ENCODE measurements around the gene AP4M1.
"Not testable (repeated sequence)": the region's sequence is repeated elsewhere in the genome, so short reads cannot be mapped to it uniquely, and the experiment has no call there.

AP4M1 gene

DNA sequence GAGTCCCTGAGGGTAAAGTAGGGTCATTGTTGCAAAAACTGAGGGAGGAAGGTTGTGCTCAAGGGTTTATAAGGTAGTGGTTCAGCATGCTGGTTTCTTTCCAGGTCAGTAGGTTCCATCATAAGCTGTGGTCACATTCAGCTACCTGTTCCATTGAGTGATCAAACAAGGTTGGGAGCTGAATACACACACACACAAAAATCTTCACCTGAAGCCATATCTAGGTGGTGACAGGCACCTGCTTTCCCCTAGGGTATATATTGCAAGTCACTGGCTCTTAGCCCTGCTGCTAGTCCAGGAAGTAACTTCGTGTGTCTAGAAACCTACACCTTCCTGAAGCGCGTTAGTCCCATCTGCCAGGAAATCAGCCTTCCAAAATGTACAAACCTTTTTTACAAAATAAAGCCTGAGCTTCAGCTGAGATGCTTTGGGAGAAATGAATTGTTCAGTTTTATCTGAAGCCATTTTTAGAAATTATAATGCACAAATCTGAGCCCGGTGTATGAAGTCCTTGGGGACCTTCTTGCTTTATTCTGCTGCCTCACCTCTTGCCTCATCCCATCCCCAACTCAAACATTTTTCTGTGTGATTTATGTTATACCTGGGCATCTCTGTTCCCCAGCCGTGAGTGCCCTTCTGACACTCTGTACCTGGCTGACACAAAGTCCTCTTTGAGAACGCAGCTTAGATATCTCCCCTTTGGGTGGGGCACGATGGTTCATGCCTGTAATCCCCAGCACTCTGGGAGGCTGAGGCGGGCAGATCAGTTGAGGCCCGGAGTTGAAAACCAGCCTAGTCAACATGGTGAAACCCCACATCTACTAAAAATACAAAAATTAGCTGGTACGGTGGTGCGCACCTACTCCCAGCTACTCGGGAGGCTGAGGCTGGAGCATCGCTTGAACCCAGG lies 36.7 kb downstream of the AP4M1 start:
- FAIRE-seq: no peak

DNA sequence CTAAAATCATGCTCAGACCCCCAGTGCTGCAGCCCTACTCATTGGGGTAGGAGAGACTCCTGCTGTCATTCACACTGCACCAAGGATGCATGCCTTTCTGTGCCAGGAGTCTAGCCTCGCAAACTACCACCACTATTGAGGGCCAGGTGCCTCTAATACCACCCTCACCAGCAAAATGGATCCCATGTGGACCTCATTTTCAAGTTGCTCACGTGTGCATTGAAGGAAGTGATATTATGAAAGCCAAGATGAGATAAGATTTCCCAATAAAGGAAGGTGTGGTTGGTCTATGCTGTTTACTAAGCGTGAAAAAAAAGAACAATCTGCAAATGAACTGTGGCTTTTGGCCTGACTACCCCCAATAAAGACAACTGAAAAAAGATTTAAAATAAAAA lies 40.1 kb downstream of the AP4M1 start:
- FAIRE-seq: no peak

GRCh38 chr7:100142461-100142860 lies 41.0 kb downstream of the AP4M1 start:
- no peak for FAIRE-seq

GRCh38 chr7:100146350-100146749 lies 44.9 kb downstream of the AP4M1 start:
- not testable (repeated sequence) for FAIRE-seq

- FAIRE-seq: no peak
Observed at GRCh38 chr7:100147278-100147677, 45.8 kb downstream of the AP4M1 start.

DNA sequence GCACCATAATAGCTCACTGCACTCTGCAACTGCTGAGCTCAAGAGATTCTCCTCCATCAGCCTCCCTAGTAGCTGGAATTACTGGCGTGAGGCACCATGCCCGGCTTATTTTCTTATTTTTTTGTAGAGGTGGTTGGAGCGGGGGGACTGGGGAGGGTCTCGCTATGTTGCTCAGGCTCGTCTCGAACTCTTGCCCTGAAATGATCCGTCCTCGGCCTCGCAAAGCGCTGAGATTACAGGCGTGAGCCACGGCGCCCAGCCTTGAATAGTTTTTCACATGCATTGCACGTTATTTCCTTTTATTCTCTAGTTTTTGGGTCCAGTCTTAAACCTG lies 46.7 kb downstream of the AP4M1 start:
- no peak for FAIRE-seq

- FAIRE-seq: peak; percentile 94
Observed at GRCh38 chr7:100148559-100149328, 47.3 kb downstream of the AP4M1 start, which contains the start of gene LAMTOR4. Gene LAMTOR4 (plus strand): TSS chr7:100148918. CDS start chr7:100148973, 55 bp downstream.

DNA sequence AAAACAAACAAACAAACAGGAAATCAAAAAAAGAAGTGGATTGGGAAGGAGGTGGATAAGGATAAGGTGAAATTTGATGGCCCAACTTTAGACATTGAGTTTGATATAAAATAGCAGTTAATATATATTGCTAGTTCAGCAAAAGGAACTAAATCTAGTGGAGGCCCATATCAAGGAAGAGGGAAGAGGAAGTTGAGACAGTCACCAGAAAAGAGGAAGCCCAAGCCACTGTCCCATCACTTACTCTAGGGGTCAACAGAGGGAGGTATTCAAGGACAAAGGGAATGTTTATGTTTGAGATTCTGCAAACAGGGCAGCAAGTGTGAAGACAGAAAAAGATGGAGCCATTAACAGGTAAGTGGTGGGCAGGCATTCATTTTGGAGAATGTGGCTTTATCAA lies 51.0 kb downstream of the AP4M1 start:
- FAIRE-seq: no peak

- FAIRE-seq: no peak
Observed at GRCh38 chr7:100152937-100153666, 51.7 kb downstream of the AP4M1 start.

GRCh38 chr7:100153708-100154535 lies 52.5 kb downstream of the AP4M1 start:
- FAIRE-seq: no peak

- no peak for FAIRE-seq
Observed at GRCh38 chr7:100154651-100155491, 53.4 kb downstream of the AP4M1 start.

DNA sequence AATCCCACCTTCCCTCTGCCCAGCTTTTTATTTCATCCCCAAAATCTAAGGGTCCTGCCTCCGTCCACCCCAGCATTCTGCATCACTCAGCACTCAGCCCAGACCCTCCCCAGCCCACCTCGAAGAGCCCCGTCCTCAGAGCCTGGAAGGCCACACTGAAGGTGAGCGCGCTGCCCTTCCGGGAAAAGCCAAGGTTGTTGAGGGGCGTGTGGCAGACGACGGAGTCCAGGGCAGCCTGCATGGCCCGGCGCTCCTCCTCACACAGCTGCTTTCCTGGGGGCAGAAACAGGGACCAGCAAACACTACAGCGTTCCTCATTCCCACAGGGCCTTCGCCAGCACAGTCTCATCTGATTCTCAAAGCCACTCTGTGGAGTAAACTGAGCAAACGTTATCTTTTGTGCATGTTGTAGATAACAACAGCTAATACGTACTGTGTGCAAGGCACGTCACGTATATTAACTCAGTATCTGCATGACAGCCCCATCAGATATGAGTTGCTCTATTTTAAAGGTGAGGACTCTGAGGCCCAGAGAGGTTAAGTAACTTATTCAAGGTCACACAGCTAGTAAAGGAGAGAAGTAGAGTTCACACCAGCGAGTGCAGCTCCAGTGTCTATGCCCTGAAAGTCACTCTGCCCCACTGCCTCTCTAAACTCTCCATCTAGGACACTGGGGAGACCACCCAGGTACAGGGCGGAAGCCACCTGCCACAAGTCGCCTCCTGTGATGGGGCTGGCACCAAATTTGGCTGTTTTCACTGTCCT lies 54.3 kb downstream of the AP4M1 start:
- FAIRE-seq: no peak

DNA sequence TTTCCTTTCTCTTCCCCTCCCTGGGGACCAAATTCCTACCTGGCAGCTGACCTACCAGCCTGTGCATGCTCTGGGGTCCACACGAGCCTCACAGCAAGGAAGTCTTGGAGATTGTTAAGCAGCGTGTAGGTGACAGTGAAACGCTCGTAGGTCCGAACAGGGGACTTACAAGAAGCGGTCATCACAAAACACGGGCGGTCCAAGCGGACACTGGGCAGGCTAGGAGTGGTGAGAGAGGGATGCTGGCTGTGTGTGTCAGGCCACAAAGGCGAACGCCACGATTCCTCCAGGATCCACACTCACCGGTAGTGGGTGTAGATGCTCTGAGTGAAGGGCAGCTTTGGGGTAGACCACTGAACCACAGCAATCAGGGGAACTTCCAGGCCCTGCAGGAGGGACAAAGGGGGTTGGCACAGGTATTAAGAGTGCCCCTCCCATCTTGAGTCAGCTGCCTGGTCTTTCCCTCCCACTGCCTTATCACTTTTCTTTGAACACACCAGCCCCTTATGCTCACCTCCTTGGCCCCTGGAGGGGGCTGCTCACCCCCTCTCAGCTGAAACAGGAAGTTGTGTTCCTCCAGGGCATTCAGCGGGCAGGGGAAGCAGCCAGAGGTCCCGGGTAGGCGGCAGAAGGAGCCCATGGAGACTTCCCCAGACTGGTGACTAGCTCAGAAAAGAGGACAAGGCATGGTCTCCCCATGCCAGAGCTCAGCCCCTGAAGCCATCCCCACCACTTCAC lies 55.1 kb downstream of the AP4M1 start:
- FAIRE-seq: no peak

- no peak for FAIRE-seq
Observed at GRCh38 chr7:100157069-100157333, 55.6 kb downstream of the AP4M1 start.

DNA sequence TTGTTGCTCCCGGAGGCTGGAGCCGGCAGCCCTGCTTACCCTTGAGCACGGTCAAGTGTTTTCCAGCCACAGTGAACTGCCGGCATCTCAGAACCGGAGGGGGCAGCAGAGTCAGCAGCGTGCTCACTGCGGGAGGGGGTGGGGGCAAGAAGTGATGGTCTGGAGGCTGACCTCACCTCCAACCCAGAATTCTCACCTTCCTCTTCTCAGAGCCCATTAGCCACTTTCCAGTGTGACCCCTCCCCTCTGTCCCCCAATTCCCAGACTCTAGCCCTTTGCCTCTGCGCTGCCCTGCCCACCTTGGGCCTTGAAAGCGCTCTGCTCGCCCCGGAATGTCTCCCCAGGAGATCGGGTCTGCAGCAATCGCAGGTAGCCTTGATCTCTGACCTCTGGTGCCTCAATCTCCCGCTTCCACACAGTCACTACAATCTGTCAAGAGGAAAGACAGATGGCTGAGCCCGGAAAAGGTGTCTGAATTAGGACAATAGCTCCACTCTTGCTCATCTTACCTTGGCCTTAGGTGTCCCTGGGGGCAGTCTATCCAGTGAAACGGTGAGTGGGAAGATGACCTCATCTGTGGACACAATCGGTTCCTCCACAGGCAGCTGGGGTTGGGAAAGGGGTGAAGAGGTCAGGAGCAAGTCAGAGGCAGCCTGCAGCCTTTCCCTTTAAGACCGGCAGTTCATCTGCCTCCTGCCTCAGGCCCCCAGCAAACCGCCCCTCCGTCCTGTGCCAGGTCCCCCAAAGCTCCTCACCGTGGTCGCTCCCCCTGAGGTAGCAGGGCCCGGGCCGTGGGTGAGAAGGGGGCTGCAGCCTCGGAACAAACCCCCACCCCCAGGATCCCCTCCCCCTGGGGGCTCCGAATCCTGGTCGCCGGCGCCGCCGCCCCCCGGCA lies 56.1 kb downstream of the AP4M1 start:
- no peak for FAIRE-seq
